HUES48 (cell line): ENCODE measurements around the gene PGAM2.

Experiments
- H3K27ac ChIP-seq: one replicate; pipeline ENCODE4 v1.7.0; 2013; ENCODE audit warnings: low read depth, low read length, inconsistent platforms
- H3K27me3 ChIP-seq: 2 replicates; pipeline ENCODE4 v1.6.1; 2013; ENCODE audit warnings: mild to moderate bottlenecking, low read length; ENCODE audit not compliant: control insufficient read depth, insufficient read depth
- H3K36me3 ChIP-seq: 2 replicates; pipeline ENCODE4 v1.6.1; 2013; ENCODE audit warnings: low read length; ENCODE audit not compliant: control insufficient read depth, insufficient read depth
- H3K4me1 ChIP-seq: 2 replicates; pipeline ENCODE4 v1.6.1; 2013; ENCODE audit warnings: mild to moderate bottlenecking, low read length; ENCODE audit not compliant: control insufficient read depth, insufficient read depth
- H3K4me3 ChIP-seq: 2 replicates; pipeline ENCODE4 v1.5.1; 2013; ENCODE audit warnings: mild to moderate bottlenecking, low read depth, low read length
- H3K9ac ChIP-seq: 2 replicates; pipeline ENCODE4 v1.6.1; 2013; ENCODE audit warnings: mild to moderate bottlenecking, low read depth, low read length, moderate library complexity
- H3K9me3 ChIP-seq: 2 replicates; pipeline ENCODE4 v1.6.1; 2013; ENCODE audit warnings: low read length; ENCODE audit not compliant: control insufficient read depth, insufficient read depth

The PGAM2 gene

DNA sequence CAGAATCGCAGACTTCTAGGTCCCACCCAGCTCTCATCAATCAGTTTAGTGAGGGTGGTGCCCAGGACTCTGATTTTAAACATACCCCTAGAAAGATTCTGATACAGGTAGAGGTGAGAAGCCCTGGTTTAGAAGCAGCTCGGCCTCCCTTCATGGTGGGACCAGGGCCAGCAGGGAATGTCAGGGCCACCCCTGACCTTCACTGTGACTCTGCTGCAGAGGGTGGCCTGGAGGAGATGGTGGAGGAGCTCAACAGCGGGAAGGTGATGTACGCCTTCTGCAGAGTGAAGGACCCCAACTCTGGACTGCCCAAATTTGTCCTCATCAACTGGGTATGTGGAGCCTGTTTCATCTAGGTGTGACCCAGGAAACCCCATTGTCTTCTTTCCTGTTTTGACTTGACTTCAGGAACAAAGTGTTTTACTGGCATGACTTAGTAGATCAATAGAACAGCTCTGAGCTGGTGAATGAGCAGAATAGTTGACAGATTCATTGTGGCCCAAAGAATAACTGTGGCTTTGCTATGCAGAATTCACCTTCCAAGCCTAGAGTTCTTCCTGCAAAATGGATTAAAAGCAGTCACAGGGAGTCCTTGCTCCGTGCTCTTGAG lies 13.7 kb downstream of the PGAM2 start:
- peaks cover 53% of the 10 kb centered on the region for H3K36me3 ChIP-seq
- H3K27me3 ChIP-seq: no peaks in the 10 kb centered on the region
- H3K4me3 ChIP-seq: no peak overlapping the region
- no peak overlapping the region for H3K9ac ChIP-seq
- no peaks in the 10 kb centered on the region for H3K9me3 ChIP-seq
- no peak overlapping the region for H3K27ac ChIP-seq
- no peaks in the 10 kb centered on the region for H3K4me1 ChIP-seq

DNA sequence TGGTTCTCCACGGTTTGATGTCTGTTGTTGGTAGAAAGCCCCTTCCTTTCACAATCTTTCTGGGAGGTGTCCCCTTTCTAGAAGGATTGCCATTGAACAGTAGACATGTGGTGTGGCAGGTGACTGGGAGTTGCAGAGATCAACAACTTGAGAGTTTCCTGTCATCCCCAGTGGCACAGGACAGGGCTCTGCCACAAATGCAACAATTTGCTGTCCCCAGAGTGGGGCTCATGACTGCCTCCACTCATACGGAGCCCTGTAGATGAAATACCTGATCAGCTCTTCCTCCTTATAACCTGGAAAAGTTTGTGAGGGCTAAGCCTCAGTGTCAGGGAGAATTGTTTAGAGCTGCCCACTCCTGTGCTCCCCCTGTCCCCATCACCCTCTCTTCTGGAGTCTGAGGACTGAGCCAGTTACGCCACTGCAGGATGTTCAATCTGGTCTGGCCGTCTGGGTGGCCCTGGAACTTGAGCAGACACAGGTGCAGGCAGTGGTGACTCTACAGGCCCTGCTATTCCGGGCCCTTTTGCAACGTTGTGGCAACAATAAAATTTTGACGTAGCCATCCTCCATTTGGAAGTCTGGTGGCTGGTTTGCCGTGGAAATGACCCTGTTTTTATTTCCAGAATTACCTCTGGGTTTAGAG lies 14.3 kb downstream of the PGAM2 start:
- Histone ChIP-seq H3K36me3 (peaks cover 55% of the 10 kb centered on the region), H3K9me3 (no peaks in the 10 kb centered on the region), H3K4me1 (no peaks in the 10 kb centered on the region), H3K27ac (no peak overlapping the region), H3K27me3 (no peaks in the 10 kb centered on the region), H3K4me3 (no peak overlapping the region), H3K9ac (no peak overlapping the region)

DNA sequence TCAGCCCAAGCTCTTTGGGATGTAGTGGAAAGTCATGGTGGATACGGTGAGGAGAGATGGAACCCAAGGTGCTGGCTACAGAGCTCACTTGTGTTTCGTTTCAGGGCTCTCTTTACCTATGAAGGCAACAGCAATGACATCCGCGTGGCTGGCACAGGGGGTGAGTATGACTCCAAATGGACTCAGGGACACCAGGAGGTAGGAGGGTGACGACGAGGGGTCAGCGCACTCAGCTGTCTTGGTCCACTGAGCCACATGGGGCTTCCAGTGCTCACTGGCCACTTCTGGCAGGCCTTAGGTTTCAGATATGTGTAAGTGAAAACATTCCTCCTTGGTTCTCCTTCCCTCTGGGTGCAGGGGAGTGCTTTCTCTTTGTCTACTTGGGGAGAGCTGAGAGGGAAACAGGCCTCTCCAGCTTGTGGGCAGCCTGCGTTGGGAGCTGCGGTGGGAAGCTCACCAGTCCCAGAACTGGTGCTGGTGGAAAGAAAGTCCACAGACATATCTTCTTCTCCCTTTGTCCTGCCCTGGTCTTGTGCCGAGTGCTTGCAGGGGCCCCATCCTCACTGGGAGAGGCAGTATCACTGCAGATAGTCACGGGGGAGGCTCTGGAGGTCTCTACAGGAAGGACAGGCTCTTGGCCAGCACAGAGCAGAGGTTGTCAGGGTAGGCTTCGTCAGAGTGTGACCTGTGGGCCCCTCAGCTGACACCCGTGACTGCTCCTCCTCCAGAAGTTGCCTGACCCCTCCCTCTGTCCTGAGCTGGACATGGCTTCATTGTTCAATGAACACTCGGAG lies 15.0 kb downstream of the PGAM2 start:
- Histone ChIP-seq H3K4me1 (no peaks in the 10 kb centered on the region), H3K36me3 (peaks cover 55% of the 10 kb centered on the region), H3K4me3 (no peak overlapping the region), H3K27me3 (no peaks in the 10 kb centered on the region), H3K9me3 (no peaks in the 10 kb centered on the region), H3K9ac (no peak overlapping the region), H3K27ac (no peak overlapping the region)

DNA sequence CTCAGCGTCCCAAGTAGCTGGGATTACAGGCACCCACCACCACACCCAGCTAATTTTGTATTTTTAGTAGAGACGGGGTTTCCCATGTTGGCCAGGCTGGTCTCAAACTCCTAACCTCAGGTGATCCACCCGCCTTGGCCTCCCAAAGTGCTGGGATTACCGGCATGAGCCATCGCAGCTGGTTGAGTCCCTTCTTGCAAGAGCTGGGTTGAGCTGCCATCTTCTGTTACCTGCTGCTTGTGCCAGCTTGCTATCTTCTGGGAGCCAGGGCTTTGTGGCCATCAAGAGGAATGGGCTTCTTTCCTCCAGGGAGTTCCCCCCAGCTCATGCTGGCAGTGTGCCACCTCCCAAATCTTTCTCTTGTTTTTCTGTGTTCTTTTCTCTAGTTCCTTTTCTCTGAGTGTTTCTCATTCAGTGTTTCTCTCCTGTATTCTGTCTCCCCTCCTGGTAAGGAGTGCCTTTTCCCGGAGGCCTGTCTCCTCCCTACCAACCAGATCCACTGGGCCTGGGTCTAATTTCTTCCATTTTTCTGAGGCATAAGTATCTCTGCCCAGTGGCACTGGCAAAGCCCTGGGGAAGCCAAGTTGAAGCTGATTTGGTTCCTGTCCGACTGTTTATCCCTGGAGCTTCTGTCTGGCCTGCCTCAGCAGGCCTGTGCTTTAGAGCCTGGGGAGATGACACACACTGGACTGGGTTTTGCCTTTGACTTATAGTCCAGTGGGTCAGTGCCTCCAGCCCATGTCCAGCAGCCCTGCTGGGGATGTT lies 17.2 kb downstream of the PGAM2 start:
- H3K27me3 ChIP-seq: no peaks in the 10 kb centered on the region
- H3K36me3 ChIP-seq: peaks cover 45% of the 10 kb centered on the region
- H3K4me3 ChIP-seq: no peak overlapping the region
- H3K4me1 ChIP-seq: peaks cover 4% of the 10 kb centered on the region; the same call in 1 of the 2 replicates
- H3K27ac ChIP-seq: no peak overlapping the region
- no peak overlapping the region for H3K9ac ChIP-seq
- H3K9me3 ChIP-seq: no peaks in the 10 kb centered on the region

DNA sequence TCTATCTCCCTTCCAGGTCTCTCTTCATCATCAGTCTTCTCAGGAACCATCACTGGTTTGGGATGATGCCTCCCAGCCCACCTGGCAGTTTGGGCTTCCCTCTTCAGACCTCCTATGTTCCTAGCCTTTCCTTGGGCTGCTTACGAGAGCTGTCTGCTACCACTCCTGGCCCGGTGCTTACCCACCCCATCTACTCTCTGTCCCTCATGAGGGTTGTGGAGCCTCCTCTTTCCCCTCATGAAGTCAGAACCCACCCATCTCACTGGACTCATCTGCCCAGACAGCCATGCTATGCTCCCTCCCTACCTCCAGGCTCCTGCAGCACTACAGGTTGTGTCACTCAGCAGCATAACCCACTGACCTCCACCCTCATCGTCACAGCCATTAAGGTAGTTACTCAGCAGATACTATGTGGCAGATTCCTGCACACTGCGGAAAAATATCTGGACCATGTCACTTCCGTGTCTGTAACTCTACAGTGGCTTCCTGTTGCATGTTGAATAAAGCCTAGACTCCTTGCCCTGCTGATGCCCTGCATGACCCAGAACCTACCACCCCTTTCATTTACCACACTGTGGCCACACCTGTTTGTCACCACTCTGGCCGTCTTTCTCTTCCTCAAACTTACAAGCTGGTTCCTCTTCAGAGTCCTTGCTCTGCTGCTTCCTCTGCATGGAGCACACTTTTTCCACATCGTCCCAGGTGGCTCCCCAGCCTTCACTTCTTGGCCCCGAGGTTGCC lies 18.9 kb downstream of the PGAM2 start:
- Histone ChIP-seq H3K4me1 (peaks cover 4% of the 10 kb centered on the region; the same call in 1 of the 2 replicates), H3K4me3 (no peak overlapping the region), H3K9me3 (no peaks in the 10 kb centered on the region), H3K27ac (no peak overlapping the region), H3K27me3 (no peaks in the 10 kb centered on the region; the same call in none of the 2 replicates), H3K9ac (no peak overlapping the region), H3K36me3 (peaks cover 30% of the 10 kb centered on the region)

DNA sequence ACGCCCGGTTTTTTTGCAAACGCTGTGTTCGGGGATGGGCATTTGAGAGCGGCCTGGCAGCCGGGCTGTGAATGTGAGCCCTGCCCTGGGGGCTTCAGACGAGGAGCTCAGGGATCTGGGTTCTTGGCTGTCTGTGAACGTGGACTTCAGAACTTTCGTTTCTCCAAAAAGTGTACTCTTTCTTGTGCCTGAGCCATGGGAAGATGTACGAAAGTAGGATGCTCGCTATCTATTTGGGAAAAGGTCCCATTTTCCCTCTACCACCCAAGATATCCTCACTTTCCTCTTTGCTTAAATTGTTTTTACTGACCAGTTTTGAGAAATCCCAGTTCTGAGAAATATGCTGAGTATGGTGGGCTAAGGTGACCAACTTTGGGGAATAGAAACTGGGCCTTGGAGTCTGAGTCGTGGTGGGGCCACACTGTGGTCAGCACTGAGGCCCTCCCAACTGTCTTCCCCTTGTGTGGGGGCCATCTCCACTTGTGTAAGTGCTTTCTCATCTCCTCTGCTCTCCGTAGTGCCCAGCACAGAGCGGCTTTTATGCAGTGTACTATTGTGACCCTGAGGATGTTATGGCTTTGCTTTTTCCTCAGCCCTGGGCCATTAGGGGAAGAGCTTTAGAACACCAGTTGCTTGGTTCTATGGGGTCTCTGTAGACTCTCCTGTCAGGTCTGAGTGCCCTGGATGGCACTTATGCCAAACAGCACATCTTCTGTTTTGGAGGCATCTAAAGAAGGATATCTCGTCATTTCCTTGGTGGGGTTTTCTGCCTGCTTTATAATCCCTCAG lies 19.9 kb downstream of the PGAM2 start:
- Histone ChIP-seq H3K27ac (peak overlapping the region; percentile 72), H3K36me3 (peaks cover 19% of the 10 kb centered on the region), H3K4me3 (peak overlapping the region; percentile 78), H3K9ac (peak overlapping the region; percentile 48), H3K4me1 (peaks cover 4% of the 10 kb centered on the region; the same call in 1 of the 2 replicates), H3K27me3 (no peaks in the 10 kb centered on the region; the same call in none of the 2 replicates), H3K9me3 (no peaks in the 10 kb centered on the region)

DNA sequence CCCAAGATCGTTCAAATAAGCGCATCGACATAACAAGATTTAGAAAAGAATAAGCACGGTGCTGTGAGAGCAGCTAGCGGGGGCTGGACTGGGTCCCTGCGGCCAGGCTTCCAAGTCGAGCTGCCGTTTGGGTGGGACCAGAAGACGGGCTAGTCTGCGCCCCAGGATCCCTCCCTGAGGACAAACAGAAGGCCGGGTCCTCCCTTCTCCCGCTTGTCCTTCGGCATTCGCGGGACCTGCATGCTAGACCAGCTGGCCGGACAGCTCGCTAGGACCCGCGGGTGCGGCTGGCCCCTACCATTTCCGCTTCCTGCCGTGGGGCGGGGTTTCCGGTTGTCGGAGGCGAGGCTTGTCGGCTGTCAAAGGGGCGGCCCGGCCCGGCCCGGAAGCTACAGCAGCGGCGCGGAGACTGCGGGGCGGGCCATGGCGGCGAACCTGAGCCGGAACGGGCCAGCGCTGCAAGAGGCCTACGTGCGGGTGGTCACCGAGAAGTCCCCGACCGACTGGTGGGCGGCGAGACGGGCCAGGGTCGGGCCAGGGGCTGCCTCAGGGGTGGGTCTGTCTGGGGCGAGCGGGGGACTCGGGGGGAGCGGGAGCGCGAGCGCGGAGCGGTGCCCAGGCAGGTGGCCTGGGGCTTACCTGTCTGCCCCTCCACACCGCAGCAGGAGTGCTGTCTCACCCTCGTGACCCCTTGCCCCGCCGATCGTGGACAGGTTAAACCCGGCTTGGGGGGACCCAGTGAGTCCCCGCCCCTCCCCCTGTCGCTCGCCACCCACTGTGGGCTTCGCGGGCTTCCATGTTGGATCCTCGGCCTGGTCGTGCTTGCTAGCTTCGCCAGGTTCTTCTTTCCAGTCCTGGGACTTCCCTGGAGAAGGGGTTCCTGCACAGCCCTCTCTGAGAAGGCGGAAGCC lies 20.8 kb downstream of the PGAM2 start, which contains the start of gene DBNL:
Gene DBNL, plus strand, starts transcription at position 388 of the 911 bp plus-strand sequence. Its CDS starts 36 bp downstream, at position 424.
- peaks cover 4% of the 10 kb centered on the region; the same call in 1 of the 2 replicates for H3K4me1 ChIP-seq
- peak within 1 kb of the TSS; percentile 48 for H3K9ac ChIP-seq
- H3K27ac ChIP-seq: peak within 1 kb of the TSS; percentile 72

DNA sequence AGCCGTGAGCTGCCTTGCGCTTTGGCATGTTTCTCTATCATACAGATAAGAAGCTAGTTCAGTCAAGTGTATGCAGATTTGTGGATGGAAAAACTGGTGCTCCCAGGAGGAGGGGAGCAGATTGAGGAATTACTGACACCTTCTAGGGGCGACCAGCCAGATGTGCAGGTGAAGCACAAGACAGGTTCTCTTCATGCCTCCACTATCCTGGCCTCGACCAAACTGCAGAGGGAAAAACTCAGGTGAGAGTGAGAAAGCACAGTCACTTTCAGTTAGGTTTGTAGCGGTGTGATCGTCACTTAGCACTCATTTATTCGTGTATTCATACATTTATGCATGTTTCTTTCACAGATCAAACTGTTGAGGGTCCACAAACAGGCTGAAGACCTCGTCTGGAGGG lies 21.5 kb downstream of the PGAM2 start:
- Histone ChIP-seq H3K36me3 (peaks cover 8% of the 10 kb centered on the region; the same call in 1 of the 2 replicates), H3K27ac (peak overlapping the region; percentile 63), H3K9me3 (no peaks in the 10 kb centered on the region), H3K4me1 (peaks cover 4% of the 10 kb centered on the region; the same call in 1 of the 2 replicates), H3K27me3 (no peaks in the 10 kb centered on the region; the same call in none of the 2 replicates), H3K4me3 (peak overlapping the region; percentile 78), H3K9ac (no peak overlapping the region)

More for the DNA sequence above, 20.8 kb downstream of the PGAM2 start, which contains the start of gene DBNL:
- peaks cover 11% of the 10 kb centered on the region; the same call in 1 of the 2 replicates for H3K36me3 ChIP-seq
- no peaks in the 10 kb centered on the region for H3K9me3 ChIP-seq
- H3K4me3 ChIP-seq: peak within 1 kb of the TSS; percentile 78
- H3K27me3 ChIP-seq: no peaks in the 10 kb centered on the region; the same call in none of the 2 replicates

DNA sequence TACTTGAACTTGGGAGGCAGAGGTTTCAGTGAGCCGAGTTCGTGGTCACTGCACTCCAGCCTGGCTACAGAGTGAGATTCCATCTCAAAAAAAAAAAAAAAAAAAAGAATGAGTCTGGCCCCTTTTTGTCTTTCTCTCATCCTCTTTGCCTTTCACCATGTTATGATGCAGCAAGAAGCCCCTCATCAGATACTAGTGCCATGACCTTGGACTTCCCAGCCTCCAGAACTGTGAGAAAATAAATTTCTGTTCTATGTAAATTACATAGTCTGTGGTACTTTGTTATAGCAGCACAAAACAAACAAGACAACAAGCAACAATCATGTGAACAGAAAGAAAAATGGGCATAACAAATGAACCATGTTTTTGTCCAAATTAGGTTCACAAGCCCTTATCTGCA lies 23.1 kb downstream of the PGAM2 start:
- Histone ChIP-seq H3K9ac (no peak overlapping the region), H3K27ac (no peak overlapping the region), H3K4me3 (no peak overlapping the region), H3K27me3 (no peaks in the 10 kb centered on the region; the same call in none of the 2 replicates), H3K4me1 (peaks cover 4% of the 10 kb centered on the region; the same call in 1 of the 2 replicates), H3K9me3 (no peaks in the 10 kb centered on the region), H3K36me3 (peaks cover 8% of the 10 kb centered on the region; the same call in 1 of the 2 replicates)
